Measurements from ENCODE around the gene PRKCA.

- TF ChIP-seq EP300 (IDR thresholded peaks at IDR 0.05), result no peak
- TF ChIP-seq CTCF (IDR thresholded peaks at IDR 0.05), result no peak
- TF ChIP-seq POLR2A (IDR thresholded peaks at IDR 0.05; ENCODE audit: low read depth), result no peak
These were observed 255.5 kb downstream of the PRKCA start for GRCh38 chr17:66557886-66558285.
